BJ (cell line): ENCODE measurements around the gene DTX4. TPM values are rescaled to one million over a fixed set of nuclear protein-coding genes. Genes with fewer than 3 reads are reported as not detected.

Source experiments
- CTCF ChIA-PET: fragments of 350-600 bp; formaldehyde crosslinking; extraction: SDS; loops from one replicate; lab custom pipeline; 2021; ENCODE audit warnings: antibody characterized with exemption, inconsistent platforms; lab: Yijun Ruan, JAX
- POLR2A ChIA-PET: fragments of 300-600 bp; sonication (Branson Sonifier 250); formaldehyde crosslinking; extraction: SDS; loops from one replicate; lab custom pipeline; 2021; ENCODE audit warnings: antibody characterized with exemption; lab: Charles Lee
- DNase-seq: peaks from one replicate; pipeline ENCODE4 v3.0.0-alpha.2; 2011; ENCODE audit warnings: low read depth
- H3K27me3 ChIP-seq: 2 replicates; pipeline ENCODE4 v1.6.0; 2011; ENCODE audit warnings: low read length; ENCODE audit not compliant: control insufficient read depth, insufficient read depth
- H3K36me3 ChIP-seq: 2 replicates; pipeline ENCODE4 v1.5.1; 2011; ENCODE audit warnings: low read length; ENCODE audit not compliant: control insufficient read depth, insufficient read depth
- H3K4me3 ChIP-seq: 2 replicates; pipeline ENCODE4 v1.5.1; 2011; ENCODE audit warnings: low read depth, mild to moderate bottlenecking, control low read depth, low read length
- CTCF ChIP-seq: IDR thresholded peaks from 2 replicates; pipeline ENCODE4 v1.5.1; 2011; ENCODE audit warnings: low read depth, mild to moderate bottlenecking, control low read depth, inconsistent platforms, low read length, moderate library complexity; ENCODE audit not compliant: insufficient read depth
- polyA plus RNA-seq: library from polyadenylated mRNA; depleted of rRNA; stranded (reverse); fragments of >200 nt; gene quantifications from 2 replicates; pipeline ENCODE4 v1.2.3, GENCODE V29; 2011

DTX4 gene
- polyA plus RNA-seq, 1 experiment: 1.2 TPM

GRCh38 chr11:59200423-59200746 is 28.5 kb downstream of the DTX4 start:
- no peak for TF ChIP-seq CTCF
- POLR2A ChIA-PET: no interaction called here
- CTCF ChIA-PET: interaction anchor here (7.7 to 8.1 kb wide), 2 partner anchors 12 to 26 kb away, joined by 104 to 202 read pairs; partner anchors contain the start of gene DTX4

GRCh38 chr11:59201353-59201752 is 29.4 kb downstream of the DTX4 start:
- ChIA-PET POLR2A (no interaction called here), CTCF (interaction anchor here (0.9 to 8.1 kb wide), 3 partner anchors 13 to 59 kb away, joined by 3 to 202 read pairs (median 104); partner anchors contain the start of genes DTX4 and FAM111A)
- Histone ChIP-seq H3K4me3 (no peak overlapping the region), H3K27me3 (no peaks in the 10 kb centered on the region), H3K36me3 (no peaks in the 10 kb centered on the region; the same call in 1 of the 2 replicates)
- 0 out of 2 replicates have a peak, but pooled peaks have one; percentile 11 for TF ChIP-seq CTCF
- no peak for DNase-seq

More at GRCh38 chr11:59200423-59200746, 28.5 kb downstream of the DTX4 start:
- no peak for DNase-seq
- Histone ChIP-seq H3K4me3 (no peak overlapping the region), H3K27me3 (no peaks in the 10 kb centered on the region), H3K36me3 (no peaks in the 10 kb centered on the region; the same call in 1 of the 2 replicates)

- CTCF ChIA-PET: interaction anchor here (1.2 to 8.1 kb wide), 3 partner anchors 16 to 30 kb away, joined by 3 to 202 read pairs (median 104); partner anchors contain the start of gene DTX4
- no peaks in the 10 kb centered on the region for H3K27me3 ChIP-seq
- POLR2A ChIA-PET: no interaction called here
- H3K4me3 ChIP-seq: no peak overlapping the region
- DNase-seq: no peak
- H3K36me3 ChIP-seq: no peaks in the 10 kb centered on the region; the same call in 1 of the 2 replicates
- no peak for TF ChIP-seq CTCF
These were observed 32.8 kb downstream of the DTX4 start for GRCh38 chr11:59204746-59205145.

GRCh38 chr11:59205648-59206047 is 33.7 kb downstream of the DTX4 start:
- no peak for DNase-seq
- ChIA-PET POLR2A (no interaction called here), CTCF (interaction anchor here (1.2 to 8.1 kb wide), 8 partner anchors 11 to 83 kb away, joined by 3 to 202 read pairs (median 6); partner anchors contain the start of gene DTX4)
- H3K4me3 ChIP-seq: no peak overlapping the region
- H3K36me3 ChIP-seq: no peaks in the 10 kb centered on the region; the same call in 1 of the 2 replicates
- H3K27me3 ChIP-seq: peaks cover 3% of the 10 kb centered on the region
- no peak for TF ChIP-seq CTCF

- Histone ChIP-seq H3K4me3 (no peak overlapping the region), H3K27me3 (peaks cover 3% of the 10 kb centered on the region), H3K36me3 (no peaks in the 10 kb centered on the region; the same call in 1 of the 2 replicates)
- ChIA-PET CTCF (interaction anchor here (0.6 to 8.1 kb wide), 13 partner anchors 8 to 899 kb away, joined by 3 to 202 read pairs (median 5); partner anchors contain the start of gene DTX4), POLR2A (no interaction called here)
- DNase-seq: no peak
- TF ChIP-seq CTCF: peak; percentile 70
These were observed 34.7 kb downstream of the DTX4 start for GRCh38 chr11:59206635-59207034.
